Sigmoid colon (tissue), 7 donors: ENCODE data around the gene FCMR. TPM values are rescaled to one million over a fixed set of nuclear protein-coding genes. Genes with fewer than 3 reads are reported as not detected.

Experiments used
- DNase-seq: peaks from one replicate; pipeline ENCODE4 v3.0.0-alpha.2; 2019
- H3K27ac ChIP-seq, 4 donors: fragments of 200-600 bp; sonication (generic); one replicate each; pipeline ENCODE4 v1.5.1; 2016 to 2019; ENCODE audit warnings: mild to moderate bottlenecking in 1 of 4
- H3K27me3 ChIP-seq, 3 donors: fragments of 200-600 bp; sonication (generic); one replicate each; pipeline ENCODE4 v1.5.1; 2019; ENCODE audit warnings: mild to moderate bottlenecking in 1 of 3
- H3K36me3 ChIP-seq, 4 donors: fragments of 200-600 bp; sonication (generic); one replicate each; pipeline ENCODE4 v1.5.1; 2016 to 2019
- H3K4me1 ChIP-seq, 4 donors: fragments of 200-600 bp; sonication (generic); one replicate each; pipeline ENCODE4 v1.5.1; 2017 to 2019
- H3K4me3 ChIP-seq, 4 donors: fragments of 200-600 bp; sonication (generic); one replicate each; pipeline ENCODE4 v1.5.1; 2017 to 2019; ENCODE audit warnings: mild to moderate bottlenecking in 2 of 4, moderate library complexity in 1 of 4
- H3K9me3 ChIP-seq, 4 donors: fragments of 200-600 bp in 3 of 4; sonication (generic) in 3 of 4; one replicate each; pipeline versions ENCODE4 v1.5.1 to v1.6.1; 2013 to 2019
- CTCF ChIP-seq, 4 experiments: fragments of 450-650 bp in 3 of 4; fragments of 200-600 bp in 1 of 4; IDR thresholded peaks; one replicate each; pipeline ENCODE4 v1.5.1; 2016 to 2019; ENCODE audit warnings: antibody characterized with exemption in 4 of 4, mild to moderate bottlenecking in 3 of 4, moderate library complexity in 2 of 4
- EP300 ChIP-seq, 4 donors: sonication (generic); formaldehyde crosslinking; IDR thresholded peaks; one replicate each; pipeline ENCODE4 v1.6.1; 2017; ENCODE audit warnings: antibody characterized with exemption in 4 of 4
- POLR2A ChIP-seq, 2 donors: fragments of 450-650 bp; IDR thresholded peaks; one replicate each; pipeline ENCODE4 v1.6.1; 2016; ENCODE audit warnings: antibody characterized with exemption in 2 of 2, mild to moderate bottlenecking in 2 of 2, moderate library complexity in 2 of 2
- POLR2AphosphoS5 ChIP-seq, 4 donors: sonication (generic); formaldehyde crosslinking; IDR thresholded peaks; one replicate each; pipeline ENCODE4 v1.6.1; 2017; ENCODE audit warnings: antibody characterized with exemption in 4 of 4
- WGBS, 2 donors: extraction: QIAGEN DNeasy Blood & Tissue Kit; methylation state at CpG; one replicate each; pipeline ENCODE4 v1.1.7; 2013; 5-methylcytosine and 5-hydroxymethylcytosine counted together
- intact Hi-C: fragments of 100-400 bp; cut with DNase I; formaldehyde crosslinking; loops from one replicate; pipeline ENCODE4 v1.15.1; 2023
- polyA plus RNA-seq, 3 donors: library from polyadenylated mRNA; stranded (reverse); fragments of 200-250 nt; gene quantifications; one replicate each; pipeline ENCODE4 v1.2.3, GENCODE V29; 2013
- total RNA-seq, 4 donors: library from RNA; depleted of rRNA; stranded (reverse); fragments of >200 nt; gene quantifications; one replicate each; pipeline ENCODE4 v1.1.0, GENCODE V29; 2016
- donor health status: healthy with polysubstance abuse.
- donor health status: Bipolar disorder and iron deficiency.
- donor health status: healthy.

The FCMR gene
- total and polyA plus RNA-seq, 7 donors, result 0.49 to 111 (median 1.6) TPM; not detected in 1

GRCh38 chr1:206952171-206952570 lies 30.4 kb upstream of the FCMR start:
- intact Hi-C loops, result no loop called here
- H3K9me3 ChIP-seq, result no peaks in the 10 kb centered on the region
- TF ChIP-seq POLR2A (IDR thresholded peaks at IDR 0.05), result no peak
- no peak for TF ChIP-seq POLR2AphosphoS5 (IDR thresholded peaks at IDR 0.05)
- TF ChIP-seq CTCF (IDR thresholded peaks at IDR 0.05), result no peak
- no peak for TF ChIP-seq EP300 (IDR thresholded peaks at IDR 0.05)
- no peak overlapping the region for H3K4me3 ChIP-seq
- WGBS, 2 donors, result 7 to 52% methylated on average over 4 of the region's 4 CpGs
- peaks cover 0 to 26% (median 5%) of the 10 kb centered on the region in 4 donors for H3K4me1 ChIP-seq
- peak overlapping the region in 1 of 4 donors; percentile 7 for H3K27ac ChIP-seq
- no peak for DNase-seq
- H3K27me3 ChIP-seq, result no peaks in the 10 kb centered on the region
- no peaks in the 10 kb centered on the region for H3K36me3 ChIP-seq

- WGBS, 2 donors, result 18 to 58% methylated on average over 4 of the region's 4 CpGs
- DNase-seq, result no peak
- Histone ChIP-seq H3K27me3 (no peaks in the 10 kb centered on the region), H3K4me3 (no peak overlapping the region), H3K9me3 (no peaks in the 10 kb centered on the region), H3K36me3 (no peaks in the 10 kb centered on the region), H3K4me1 (peaks cover 0 to 26% (median 5%) of the 10 kb centered on the region in 4 donors), H3K27ac (no peak overlapping the region)
- intact Hi-C loops, result no loop called here
- TF ChIP-seq CTCF (IDR thresholded peaks at IDR 0.05), result no peak
- no peak for TF ChIP-seq POLR2A (IDR thresholded peaks at IDR 0.05)
- TF ChIP-seq EP300 (IDR thresholded peaks at IDR 0.05), result no peak
- TF ChIP-seq POLR2AphosphoS5 (IDR thresholded peaks at IDR 0.05), result no peak
These were observed 29.8 kb upstream of the FCMR start for GRCh38 chr1:206951318-206952100.

- Histone ChIP-seq H3K4me3 (no peak overlapping the region), H3K27ac (no peak overlapping the region), H3K4me1 (peaks cover 0 to 11% (median 0%) of the 10 kb centered on the region in 4 donors), H3K27me3 (peaks cover 0 to 8% (median 0%) of the 10 kb centered on the region in 3 donors), H3K9me3 (no peaks in the 10 kb centered on the region), H3K36me3 (no peaks in the 10 kb centered on the region)
- DNase-seq, result no peak
- 90 to 95% methylated on average over 5 of the region's 5 CpGs for WGBS, 2 donors
- intact Hi-C loops, result no loop called here
- TF ChIP-seq EP300 (IDR thresholded peaks at IDR 0.05) (no peak), CTCF (IDR thresholded peaks at IDR 0.05) (no peak), POLR2A (IDR thresholded peaks at IDR 0.05) (no peak), POLR2AphosphoS5 (IDR thresholded peaks at IDR 0.05) (no peak)
These were observed 27.9 kb upstream of the FCMR start for GRCh38 chr1:206949641-206950040.

GRCh38 chr1:206949208-206949607 lies 27.5 kb upstream of the FCMR start:
- 65 to 92% methylated on average over 4 of the region's 4 CpGs for WGBS, 2 donors
- H3K36me3 ChIP-seq, result no peaks in the 10 kb centered on the region
- peaks cover 0 to 8% (median 0%) of the 10 kb centered on the region in 4 donors for H3K4me1 ChIP-seq
- peaks cover 0 to 11% (median 0%) of the 10 kb centered on the region in 3 donors for H3K27me3 ChIP-seq
- no peaks in the 10 kb centered on the region for H3K9me3 ChIP-seq
- DNase-seq, result no peak
- intact Hi-C loops, result no loop called here
- no peak overlapping the region for H3K27ac ChIP-seq
- TF ChIP-seq EP300 (IDR thresholded peaks at IDR 0.05) (no peak), POLR2A (IDR thresholded peaks at IDR 0.05) (no peak), POLR2AphosphoS5 (IDR thresholded peaks at IDR 0.05) (no peak), CTCF (IDR thresholded peaks at IDR 0.05) (no peak)
- no peak overlapping the region for H3K4me3 ChIP-seq
